SK-N-SH (cell line): Measurements from ENCODE around the gene MKX. TPM values are rescaled to one million over a fixed set of nuclear protein-coding genes. Genes with fewer than 3 reads are reported as not detected.

Experiments
- CTCF ChIA-PET: fragments of 300-600, 350-600 bp; formaldehyde crosslinking; extraction: SDS; loops from one replicate; lab custom pipeline; 2021; lab: Yijun Ruan, JAX
- POLR2A ChIA-PET: fragments of 350-600 bp; sonication (Branson Sonifier 250); formaldehyde crosslinking; extraction: SDS; loops from one replicate; lab custom pipeline; 2020; ENCODE audit warnings: antibody characterized with exemption, inconsistent platforms; lab: Yijun Ruan, JAX
- DNase-seq: peaks from one replicate; pipeline ENCODE4 v3.0.0; 2012
- H2AFZ ChIP-seq: fragments of 200-600 bp; sonication (generic); 2 replicates; pipeline ENCODE4 v1.8.1; 2016; ENCODE audit warnings: antibody characterized with exemption, mild to moderate bottlenecking, low read depth
- H3F3A ChIP-seq: fragments of 200-600 bp; sonication (generic); replicated peaks from 2 replicates; pipeline ENCODE3; 2016; ENCODE audit warnings: antibody characterized with exemption, mild to moderate bottlenecking; ENCODE audit not compliant: insufficient read depth
- H3K27ac ChIP-seq, 2 experiments: fragments of 200-500 bp in 1 of 2; fragments of 200-600 bp in 1 of 2; sonication (Bioruptor generic) in 1 of 2; sonication (generic), shearing (Covaris generic) in 1 of 2; 2 replicates each; pipeline versions ENCODE4 v1.5.1 to v1.6.1; 2014 to 2016; ENCODE audit warnings: low read depth in 2 of 2, inconsistent platforms in 1 of 2, low read length in 1 of 2, mild to moderate bottlenecking in 1 of 2, mixed read lengths in 1 of 2
- H3K27me3 ChIP-seq: fragments of 200-600 bp; sonication (generic), shearing (Covaris generic); 2 replicates; pipeline ENCODE4 v1.6.1; 2016; ENCODE audit warnings: mixed run types; ENCODE audit not compliant: insufficient read depth
- H3K36me3 ChIP-seq, 2 experiments: fragments of 200-500 bp in 1 of 2; fragments of 200-600 bp in 1 of 2; sonication (Bioruptor generic) in 1 of 2; sonication (generic) in 1 of 2; replicated peaks in 1 of 2; 2 replicates each; pipeline versions ENCODE3 to v1.5.1; 2014 to 2016; ENCODE audit warnings: low read length in 1 of 2, mild to moderate bottlenecking in 1 of 2; ENCODE audit not compliant: insufficient read depth in 2 of 2, control insufficient read depth in 1 of 2
- H3K4me1 ChIP-seq, 2 experiments: fragments of 200-500 bp in 1 of 2; fragments of 200-600 bp in 1 of 2; sonication (Bioruptor generic) in 1 of 2; sonication (generic), shearing (Covaris generic) in 1 of 2; 2 replicates each; pipeline versions ENCODE4 v1.5.1 to v1.6.1; 2014 to 2016; ENCODE audit warnings: low read depth in 1 of 2, low read length in 1 of 2, mixed run types in 1 of 2; ENCODE audit not compliant: insufficient read depth in 2 of 2, control insufficient read depth in 1 of 2
- H3K4me2 ChIP-seq: fragments of 200-600 bp; sonication (generic), shearing (Covaris generic); 2 replicates; pipeline ENCODE4 v1.6.1; 2017; ENCODE audit warnings: mixed run types
- H3K4me3 ChIP-seq, 2 experiments: fragments of 200-500 bp in 1 of 2; fragments of 200-600 bp in 1 of 2; sonication (Bioruptor generic) in 1 of 2; sonication (generic), shearing (Covaris generic) in 1 of 2; 2 replicates each; pipeline versions ENCODE4 v1.5.1 to v1.8.1; 2014 to 2016; ENCODE audit warnings: low read depth in 2 of 2, inconsistent platforms in 1 of 2, low read length in 1 of 2, mild to moderate bottlenecking in 1 of 2, mixed read lengths in 1 of 2, moderate library complexity in 1 of 2
- H3K79me2 ChIP-seq: fragments of 200-600 bp; sonication (generic); 2 replicates; pipeline ENCODE4 v1.8.1; 2017; ENCODE audit warnings: mild to moderate bottlenecking; ENCODE audit not compliant: insufficient read depth
- H3K9ac ChIP-seq: fragments of 200-600 bp; sonication (generic); 2 replicates; pipeline ENCODE4 v1.6.1; 2017; ENCODE audit warnings: mixed run types
- H3K9me2 ChIP-seq: fragments of 200-600 bp; sonication (generic); 2 replicates; pipeline ENCODE4 v1.6.1; 2017; ENCODE audit warnings: mixed run types
- H3K9me3 ChIP-seq: fragments of 200-600 bp; sonication (generic); 2 replicates; pipeline ENCODE4 v1.6.1; 2017; ENCODE audit warnings: mixed run types, mild to moderate bottlenecking, moderate library complexity
- H4K20me1 ChIP-seq: fragments of 200-600 bp; sonication (generic); 2 replicates; pipeline ENCODE4 v1.6.1; 2017; ENCODE audit warnings: mild to moderate bottlenecking, mixed run types; ENCODE audit not compliant: insufficient read depth
- CHD2 ChIP-seq: fragments of 150-350 bp; IDR thresholded peaks from 2 replicates; pipeline ENCODE4 v1.6.1; 2018; ENCODE audit warnings: low read length; ENCODE audit not compliant: partially characterized antibody
- CTCF ChIP-seq: fragments of 200-600 bp; sonication (generic); IDR thresholded peaks from 2 replicates; pipeline ENCODE4 v1.6.1; 2017; ENCODE audit warnings: antibody characterized with exemption, mild to moderate bottlenecking, moderate library complexity
- ELF1 ChIP-seq: IDR thresholded peaks from 2 replicates; pipeline ENCODE4 v1.4.0; 2012
- EZH2phosphoT487 ChIP-seq: fragments of 200-600 bp; sonication (generic); IDR thresholded peaks from 2 replicates; pipeline ENCODE4 v1.6.1; 2017; ENCODE audit warnings: low read depth, mixed run types, mild to moderate bottlenecking, antibody characterized with exemption, moderate library complexity, borderline replicate concordance
- FOSL2 ChIP-seq: IDR thresholded peaks from 2 replicates; pipeline ENCODE4 v1.4.0; 2012; ENCODE audit warnings: low read depth, mild to moderate bottlenecking, moderate library complexity, borderline replicate concordance
- FOXJ3 ChIP-seq: sonication (generic); formaldehyde crosslinking; IDR thresholded peaks from 2 replicates; pipeline ENCODE4 v1.5.1; 2020; ENCODE audit warnings: mild to moderate bottlenecking, missing genetic modification reagents
- GABPA ChIP-seq: IDR thresholded peaks from 2 replicates; pipeline ENCODE4 v1.4.0; 2012; ENCODE audit warnings: low read depth, mild to moderate bottlenecking
- MXI1 ChIP-seq: IDR thresholded peaks from 2 replicates; pipeline ENCODE4 v1.6.1; 2012; ENCODE audit warnings: mild to moderate bottlenecking, low read depth, low read length, improper control_type of control experiment
- POLR2AphosphoS5 ChIP-seq: IDR thresholded peaks from 2 replicates; pipeline ENCODE4 v1.6.1; 2012; ENCODE audit warnings: low read depth, low read length
- SIN3A ChIP-seq: IDR thresholded peaks from 2 replicates; pipeline ENCODE4 v1.6.1; 2012; ENCODE audit warnings: low read depth, mild to moderate bottlenecking, low read length, moderate library complexity, borderline replicate concordance
- TAF1 ChIP-seq: IDR thresholded peaks from 2 replicates; pipeline ENCODE4 v1.6.1; 2012; ENCODE audit warnings: low read depth, mild to moderate bottlenecking, low read length, moderate library complexity, borderline replicate concordance
- YY1 ChIP-seq: IDR thresholded peaks from 2 replicates; pipeline ENCODE4 v1.4.0; 2012; ENCODE audit warnings: low read depth, mild to moderate bottlenecking
- WGBS: methylation state at CpG from one replicate; pipeline ENCODE4 v1.1.6; 2017; ENCODE audit warnings: low lambda C conversion rate; 5-methylcytosine and 5-hydroxymethylcytosine counted together
- polyA plus RNA-seq, 3 experiments: library from polyadenylated mRNA; depleted of rRNA; stranded (reverse); fragments of >200 nt; gene quantifications; 2 replicates each; pipeline ENCODE4 v1.2.3, GENCODE V29; 2012

MKX gene
- polyA plus RNA-seq, 1 of the 3 experiments (the other 2 are of a cell fraction): not detected

- no peaks in the 10 kb centered on the region for H3K9me2 ChIP-seq
- H4K20me1 ChIP-seq: no peaks in the 10 kb centered on the region
- H3F3A ChIP-seq: no peaks in the 10 kb centered on the region
- H3K9ac ChIP-seq: no peak overlapping the region
- 9% methylated on average over 2 of the region's 2 CpGs for whole genome bisulfite sequencing
- CTCF ChIA-PET: interaction anchor here (0.8 kb wide), 1 partner anchor 683 kb away, joined by 3 read pairs; no protein-coding TSS in a partner anchor
- no peak overlapping the region for H3K4me3 ChIP-seq
- H3K27ac ChIP-seq: no peak overlapping the region
- no peak for DNase-seq
- TF ChIP-seq YY1 (no peak), ELF1 (no peak), MXI1 (no peak), GABPA (no peak), SIN3A (no peak), TAF1 (no peak)
- no peaks in the 10 kb centered on the region for H3K9me3 ChIP-seq
- H3K4me1 ChIP-seq: no peaks in the 10 kb centered on the region
- peaks cover 16% of the 10 kb centered on the region for H3K27me3 ChIP-seq
- no peak overlapping the region for H3K4me2 ChIP-seq
- no peaks in the 10 kb centered on the region for H3K79me2 ChIP-seq
- no peak overlapping the region for H2AFZ ChIP-seq
- H3K36me3 ChIP-seq: no peaks in the 10 kb centered on the region
- POLR2A ChIA-PET: interaction anchor here (0.7 kb wide), 1 partner anchor 991 kb away, joined by 4 read pairs; no protein-coding TSS in a partner anchor
Measured at GRCh38 chr10:27698961-27699360, 46.7 kb downstream of the MKX start.

GRCh38 chr10:27696466-27696865 is 49.2 kb downstream of the MKX start:
- H3K4me1 ChIP-seq: no peaks in the 10 kb centered on the region
- H3F3A ChIP-seq: no peaks in the 10 kb centered on the region
- no peak overlapping the region for H3K4me2 ChIP-seq
- no peaks in the 10 kb centered on the region for H3K9me2 ChIP-seq
- 0% methylated on average over 3 of the region's 3 CpGs for WGBS
- no peaks in the 10 kb centered on the region for H3K9me3 ChIP-seq
- no peaks in the 10 kb centered on the region for H3K36me3 ChIP-seq
- peaks cover 6% of the 10 kb centered on the region; the same call in 1 of the 2 replicates for H3K27me3 ChIP-seq
- TF ChIP-seq CTCF (no peak), FOXJ3 (CRISPR knock-in tag) (no peak), POLR2AphosphoS5 (no peak), FOSL2 (no peak), YY1 (no peak), EZH2phosphoT487 (no peak), CHD2 (no peak)
- H3K27ac ChIP-seq: no peak overlapping the region
- H3K79me2 ChIP-seq: no peaks in the 10 kb centered on the region
- POLR2A ChIA-PET: no interaction called here
- no peak overlapping the region for H2AFZ ChIP-seq
- H3K9ac ChIP-seq: no peak overlapping the region
- no peak overlapping the region for H3K4me3 ChIP-seq
- no peak for DNase-seq
- CTCF ChIA-PET: interaction anchor here (0.7 kb wide), 1 partner anchor 81 kb away, joined by 3 read pairs; no protein-coding TSS in a partner anchor
- no peaks in the 10 kb centered on the region for H4K20me1 ChIP-seq
